Kidney (tissue), 14 donors: ENCODE results near the gene SUCNR1. TPM values are rescaled to one million over a fixed set of nuclear protein-coding genes. Genes with fewer than 3 reads are reported as not detected.
A peak's percentile ranks its signal among the peaks of the same experiment; 100 is the strongest.
"Not testable (repeated sequence)": the region's sequence is repeated elsewhere in the genome, so short reads cannot be mapped to it uniquely, and the experiment has no call there.

Experiments used
- DNase-seq, 5 donors: peaks; one replicate each; pipeline ENCODE4 v3.0.0-alpha.2; 2013 to 2020
- FAIRE-seq: peaks from 2 replicates; lab custom pipeline; 2012; peaks lifted over from hg19 to GRCh38; lab: Jason Lieb, UNC
- H3K27ac ChIP-seq, 2 donors: one replicate each; pipeline ENCODE4 v1.7.0; 2013; ENCODE audit warnings: low read depth in 2 of 2, low read length in 2 of 2, inconsistent platforms in 1 of 2
- H3K27me3 ChIP-seq: one replicate; pipeline ENCODE4 v1.7.1; 2013; ENCODE audit warnings: low read length, inconsistent platforms; ENCODE audit not compliant: control insufficient read depth, insufficient read depth
- H3K36me3 ChIP-seq, 3 donors: one replicate each; pipeline versions ENCODE4 v1.7.0 to v1.7.1; 2013; ENCODE audit warnings: low read length in 3 of 3, control low read depth in 1 of 3, inconsistent platforms in 1 of 3; ENCODE audit not compliant: insufficient read depth in 3 of 3, control insufficient read depth in 2 of 3
- H3K4me1 ChIP-seq, 3 donors: one replicate each; pipeline versions ENCODE4 v1.7.0 to v1.7.1; 2013; ENCODE audit warnings: low read length in 3 of 3, inconsistent platforms in 1 of 3, low read depth in 1 of 3; ENCODE audit not compliant: control insufficient read depth in 2 of 3, insufficient read depth in 2 of 3
- H3K4me3 ChIP-seq, 3 donors: one replicate each; pipeline versions ENCODE4 v1.7.0 to v1.8.1; 2013; ENCODE audit warnings: low read length in 3 of 3, control low read depth in 1 of 3, inconsistent platforms in 1 of 3
- H3K9ac ChIP-seq, 3 donors: one replicate each; pipeline versions ENCODE4 v1.7.0 to v1.7.1; 2013; ENCODE audit warnings: low read length in 3 of 3, control low read depth in 1 of 3, inconsistent platforms in 1 of 3
- H3K9me3 ChIP-seq, 3 donors: one replicate each; pipeline versions ENCODE4 v1.7.0 to v1.7.1; 2013; ENCODE audit warnings: low read length in 3 of 3, control low read depth in 1 of 3, inconsistent platforms in 1 of 3; ENCODE audit not compliant: control insufficient read depth in 2 of 3, insufficient read depth in 1 of 3
- CTCF ChIP-seq: IDR thresholded peaks from 3 replicates; pipeline ENCODE4 v1.5.1; 2012; ENCODE audit warnings: mild to moderate bottlenecking, moderate library complexity, borderline replicate concordance; ENCODE audit not compliant: insufficient read depth; ENCODE audit errors: extremely low read depth
- intact Hi-C: fragments of 100-400 bp; cut with DNase I; formaldehyde crosslinking; loops from one replicate; pipeline ENCODE4 v1.11.1; 2022
- polyA plus RNA-seq: library from polyadenylated mRNA; stranded (reverse); fragments of 350-450 nt; fragmentation: Illumina TruSeq; extraction: RNeasy Lipid Tissue Mini Kit (QIAGEN cat#74804); gene quantifications from one replicate; pipeline ENCODE4 v1.2.3, GENCODE V29; 2014; ENCODE audit warnings: low read depth, low replicate concordance; ENCODE audit not compliant: insufficient read depth
- total RNA-seq: library from RNA; stranded (reverse); fragmentation: NEBNext Ultra II Directional; extraction: Animal tissue kit (Norgen Biotek cat#: 25700); gene quantifications from one replicate; pipeline ENCODE4 v1.2.1, GENCODE V29; 2021
- donor health status: control.
- donor health status: control.
- donor health status: control.
- donor health status: control.
- donor health status: control.
- donor health status: DM: yes; HTN: yes; CAD: no.
- donor health status: Normal renal cell carcinoma (clear cell type).

The SUCNR1 gene
- total and polyA plus RNA-seq, 2 donors from 2014 or later, result 7.3 to 16.3 TPM

GRCh38 chr3:151879679-151880415 is 6.4 kb downstream of the SUCNR1 start:
- FAIRE-seq (peak; percentile 70), DNase-seq (no peak)
- no peak overlapping the region for H3K9ac ChIP-seq
- H3K9me3 ChIP-seq, result no peaks in the 10 kb centered on the region
- no peak overlapping the region for H3K4me3 ChIP-seq
- H3K36me3 ChIP-seq, result peaks cover 0 to 11% (median 4%) of the 10 kb centered on the region in 3 donors
- intact Hi-C loops, result no loop called here
- peaks cover 0 to 5% (median 0%) of the 10 kb centered on the region in 3 donors for H3K4me1 ChIP-seq
- no peak for TF ChIP-seq CTCF
- no peaks in the 10 kb centered on the region for H3K27me3 ChIP-seq
- H3K27ac ChIP-seq, result no peak overlapping the region

- no peak overlapping the region for H3K4me3 ChIP-seq
- TF ChIP-seq CTCF, result no peak
- H3K9ac ChIP-seq, result no peak overlapping the region
- no peak for DNase-seq
- peaks cover 0 to 11% (median 4%) of the 10 kb centered on the region in 3 donors for H3K36me3 ChIP-seq
- H3K27me3 ChIP-seq, result no peaks in the 10 kb centered on the region
- no peak for FAIRE-seq
- H3K27ac ChIP-seq, result no peak overlapping the region
- no peaks in the 10 kb centered on the region for H3K9me3 ChIP-seq
- H3K4me1 ChIP-seq, result peaks cover 0 to 5% (median 0%) of the 10 kb centered on the region in 3 donors
- intact Hi-C loops, result no loop called here
Observed at GRCh38 chr3:151880416-151880690, 6.9 kb downstream of the SUCNR1 start.

- intact Hi-C loops, result no loop called here
- no peak overlapping the region for H3K4me3 ChIP-seq
- TF ChIP-seq CTCF, result no peak
- DNase-seq, result no peak
- H3K27ac ChIP-seq, result no peak overlapping the region
- no peak for FAIRE-seq
- no peak overlapping the region for H3K9ac ChIP-seq
- peaks cover 0 to 11% (median 4%) of the 10 kb centered on the region in 3 donors for H3K36me3 ChIP-seq
- H3K9me3 ChIP-seq, result no peaks in the 10 kb centered on the region
- H3K4me1 ChIP-seq, result peaks cover 0 to 5% (median 0%) of the 10 kb centered on the region in 3 donors
- no peaks in the 10 kb centered on the region for H3K27me3 ChIP-seq
Observed at GRCh38 chr3:151881137-151881536, 7.7 kb downstream of the SUCNR1 start.

GRCh38 chr3:151885397-151885796 is 12.0 kb downstream of the SUCNR1 start:
- H3K9me3 ChIP-seq, H3K9ac ChIP-seq, H3K27me3 ChIP-seq, DNase-seq, H3K4me3 ChIP-seq, H3K27ac ChIP-seq, H3K4me1 ChIP-seq, intact Hi-C loops, FAIRE-seq: not testable (repeated sequence)
- H3K36me3 ChIP-seq, result peaks cover 0 to 11% (median 4%) of the 10 kb centered on the region in 3 donors

- H3K9ac ChIP-seq, H3K27me3 ChIP-seq, DNase-seq, FAIRE-seq, intact Hi-C loops, H3K4me1 ChIP-seq, H3K4me3 ChIP-seq, H3K27ac ChIP-seq, H3K9me3 ChIP-seq, H3K36me3 ChIP-seq: not testable (repeated sequence)
Observed at GRCh38 chr3:151887450-151888211, 14.2 kb downstream of the SUCNR1 start.
